ENCODE measurements around the gene IKZF3.

DNA sequence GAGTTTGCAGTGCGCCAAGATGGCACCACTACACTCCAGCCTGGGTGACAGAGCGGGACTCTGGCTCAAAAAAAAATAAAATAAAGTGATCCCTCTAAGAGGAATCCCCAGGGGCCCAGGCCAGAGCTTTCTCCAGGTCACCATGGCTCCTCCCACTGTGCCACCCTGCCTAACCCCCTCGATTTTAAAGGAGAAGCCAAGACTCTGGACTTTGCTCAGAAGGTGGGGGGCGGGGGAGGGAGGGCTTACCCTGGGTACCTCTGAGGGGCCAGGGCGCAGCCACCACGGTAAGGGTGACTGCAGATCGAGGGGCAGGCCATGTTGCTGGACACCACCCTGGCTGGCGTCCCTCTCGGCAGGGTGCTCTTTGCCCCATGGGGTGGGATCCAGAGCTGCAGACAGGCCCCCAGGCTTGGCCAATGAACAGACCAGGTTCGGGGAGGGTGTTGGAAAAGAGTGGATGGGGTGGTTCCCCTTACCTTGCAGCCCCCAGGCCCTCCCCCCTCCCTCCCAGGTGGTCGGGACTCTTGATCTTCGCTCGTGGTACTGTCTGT, 126.8 kb downstream of the IKZF3 start:
- TF ChIP-seq, protein P1, sequence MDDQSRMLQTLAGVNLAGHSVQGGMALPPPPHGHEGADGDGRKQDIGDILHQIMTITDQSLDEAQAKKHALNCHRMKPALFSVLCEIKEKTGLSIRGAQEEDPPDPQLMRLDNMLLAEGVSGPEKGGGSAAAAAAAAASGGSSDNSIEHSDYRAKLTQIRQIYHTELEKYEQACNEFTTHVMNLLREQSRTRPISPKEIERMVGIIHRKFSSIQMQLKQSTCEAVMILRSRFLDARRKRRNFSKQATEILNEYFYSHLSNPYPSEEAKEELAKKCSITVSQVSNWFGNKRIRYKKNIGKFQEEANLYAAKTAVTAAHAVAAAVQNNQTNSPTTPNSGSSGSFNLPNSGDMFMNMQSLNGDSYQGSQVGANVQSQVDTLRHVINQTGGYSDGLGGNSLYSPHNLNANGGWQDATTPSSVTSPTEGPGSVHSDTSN (CRISPR knock-in tag; IDR thresholded peaks at IDR 0.05) = no peak
- TF ChIP-seq, protein P2, sequence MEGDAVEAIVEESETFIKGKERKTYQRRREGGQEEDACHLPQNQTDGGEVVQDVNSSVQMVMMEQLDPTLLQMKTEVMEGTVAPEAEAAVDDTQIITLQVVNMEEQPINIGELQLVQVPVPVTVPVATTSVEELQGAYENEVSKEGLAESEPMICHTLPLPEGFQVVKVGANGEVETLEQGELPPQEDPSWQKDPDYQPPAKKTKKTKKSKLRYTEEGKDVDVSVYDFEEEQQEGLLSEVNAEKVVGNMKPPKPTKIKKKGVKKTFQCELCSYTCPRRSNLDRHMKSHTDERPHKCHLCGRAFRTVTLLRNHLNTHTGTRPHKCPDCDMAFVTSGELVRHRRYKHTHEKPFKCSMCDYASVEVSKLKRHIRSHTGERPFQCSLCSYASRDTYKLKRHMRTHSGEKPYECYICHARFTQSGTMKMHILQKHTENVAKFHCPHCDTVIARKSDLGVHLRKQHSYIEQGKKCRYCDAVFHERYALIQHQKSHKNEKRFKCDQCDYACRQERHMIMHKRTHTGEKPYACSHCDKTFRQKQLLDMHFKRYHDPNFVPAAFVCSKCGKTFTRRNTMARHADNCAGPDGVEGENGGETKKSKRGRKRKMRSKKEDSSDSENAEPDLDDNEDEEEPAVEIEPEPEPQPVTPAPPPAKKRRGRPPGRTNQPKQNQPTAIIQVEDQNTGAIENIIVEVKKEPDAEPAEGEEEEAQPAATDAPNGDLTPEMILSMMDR (tag by site-specific recombination; IDR thresholded peaks at IDR 0.05) = no peak
- TF ChIP-seq ZNF76 (tag by site-specific recombination; IDR thresholded peaks at IDR 0.05; ENCODE audit: borderline replicate concordance, low read depth) (no peak), ZNF324 (tag by site-specific recombination; IDR thresholded peaks at IDR 0.05) (no peak), ZSCAN30 (tag by site-specific recombination; IDR thresholded peaks at IDR 0.05) (no peak), YY1 (tag by site-specific recombination; IDR thresholded peaks at IDR 0.05) (no peak), ZBTB21 (tag by site-specific recombination; IDR thresholded peaks at IDR 0.05) (no peak), TRIM28 (IDR thresholded peaks at IDR 0.05; ENCODE audit: borderline replicate concordance, low read length) (no peak), ZNF501 (tag by site-specific recombination; IDR thresholded peaks at IDR 0.05) (no peak), ZNF266 (tag by site-specific recombination; IDR thresholded peaks at IDR 0.05; ENCODE audit: low read depth) (no peak)
